Keratinocyte (primary cell): ENCODE measurements around the gene SAMD11.

Source experiments
- CTCF ChIP-seq, 3 experiments: IDR thresholded peaks in 1 of 3; conservative IDR thresholded peaks in 1 of 3; optimal IDR thresholded peaks in 1 of 3; 2 replicates in 2 of 3; 3 replicates in 1 of 3; pipeline versions ENCODE3 to v1.5.1; 2011; ENCODE audit warnings: low read length in 3 of 3, mild to moderate bottlenecking in 3 of 3, moderate library complexity in 2 of 3, control low read depth in 1 of 3, inconsistent platforms in 1 of 3; ENCODE audit not compliant: insufficient read depth in 2 of 3; ENCODE audit errors: extremely low read depth in 1 of 3
- EZH2 ChIP-seq: IDR thresholded peaks from one replicate; pipeline ENCODE4 v1.6.1; 2012; ENCODE audit warnings: inconsistent platforms, mild to moderate bottlenecking, low read length, moderate library complexity

- TF ChIP-seq CTCF (optimal IDR thresholded peaks at IDR 0.05 in 1 of 3, IDR thresholded peaks at IDR 0.05 in 1 of 3, conservative IDR thresholded peaks at IDR 0.05 in 1 of 3; ENCODE audit: extremely low read depth in 1 of 3, insufficient read depth in 2 of 3, low read length in 3 of 3) (no peak), EZH2 (no peak)
Observed at GRCh38 chr1:962381-963300, 38.9 kb downstream of the SAMD11 start.
